Measurements from ENCODE around the gene PDE4B.

Gene PDE4B

DNA sequence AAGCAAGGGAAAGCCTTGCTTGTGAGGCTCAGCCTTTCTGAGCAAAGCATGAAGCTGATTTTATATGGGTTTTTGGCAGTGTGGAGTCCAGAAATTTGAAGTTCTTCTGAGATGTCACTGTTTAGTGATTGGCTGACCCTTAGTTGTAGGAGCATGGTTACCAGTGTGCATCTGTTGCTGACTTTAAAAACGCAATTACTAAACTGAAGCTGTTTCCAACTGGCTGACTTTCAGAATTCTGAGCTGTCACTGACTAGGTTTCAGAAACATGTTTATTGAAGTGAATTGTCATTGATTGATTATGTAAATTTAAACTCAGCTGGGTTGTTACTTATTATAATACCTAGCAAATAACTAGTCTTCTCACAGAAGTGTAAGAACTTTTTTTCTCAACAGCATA lies 89.4 kb downstream of the PDE4B start:
- no peak for DNase-seq (ENCODE audit: low read depth)

DNA sequence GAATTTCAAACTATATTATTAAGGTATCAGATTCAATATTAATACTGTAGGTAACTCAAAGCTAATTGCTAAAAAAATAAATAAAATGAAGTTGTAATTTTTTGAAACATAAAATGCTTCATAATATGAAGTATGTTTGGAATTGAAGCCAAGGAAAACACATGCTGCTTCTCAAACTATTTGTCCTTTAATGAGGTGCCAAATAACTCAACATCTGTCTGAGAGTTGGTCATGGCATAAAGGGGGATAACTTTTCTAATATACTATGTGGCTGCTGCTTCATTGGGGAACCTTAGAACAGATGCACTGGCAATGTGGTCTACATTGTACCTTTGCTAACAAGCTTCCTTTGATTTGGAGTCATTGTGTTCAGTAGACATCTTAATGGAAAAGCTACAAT lies 96.7 kb downstream of the PDE4B start:
- no peak for DNase-seq (ENCODE audit: low read depth)

DNA sequence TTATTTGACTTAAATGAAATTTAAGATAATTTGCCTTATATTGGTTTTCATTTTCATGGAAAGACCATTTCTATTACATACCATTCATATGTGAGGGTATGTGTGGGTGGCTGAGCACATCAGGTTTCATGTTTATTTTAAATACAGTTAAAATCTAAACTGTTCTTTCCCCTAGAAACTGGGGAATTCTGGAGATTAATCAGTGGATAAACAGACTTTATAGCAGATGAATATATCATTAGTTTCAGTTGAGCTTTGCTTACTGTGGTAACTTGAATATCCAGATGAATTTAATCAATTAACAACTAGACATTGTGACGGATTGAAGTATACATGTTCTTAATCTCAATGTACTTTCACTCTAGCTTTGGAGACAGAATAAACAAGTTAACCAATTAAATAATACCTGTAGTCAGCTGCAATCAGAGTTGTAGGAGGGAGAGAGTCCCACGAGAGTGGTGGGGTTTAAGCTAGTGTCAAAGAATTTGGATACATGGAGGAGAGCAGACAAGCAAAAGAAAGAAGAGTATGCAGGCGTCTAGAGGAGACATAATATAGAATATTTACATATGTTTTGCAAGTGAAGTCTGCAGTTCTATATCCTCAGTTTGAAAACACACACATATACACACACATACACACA lies 97.6 kb downstream of the PDE4B start:
- no peak for DNase-seq (ENCODE audit: low read depth)

DNA sequence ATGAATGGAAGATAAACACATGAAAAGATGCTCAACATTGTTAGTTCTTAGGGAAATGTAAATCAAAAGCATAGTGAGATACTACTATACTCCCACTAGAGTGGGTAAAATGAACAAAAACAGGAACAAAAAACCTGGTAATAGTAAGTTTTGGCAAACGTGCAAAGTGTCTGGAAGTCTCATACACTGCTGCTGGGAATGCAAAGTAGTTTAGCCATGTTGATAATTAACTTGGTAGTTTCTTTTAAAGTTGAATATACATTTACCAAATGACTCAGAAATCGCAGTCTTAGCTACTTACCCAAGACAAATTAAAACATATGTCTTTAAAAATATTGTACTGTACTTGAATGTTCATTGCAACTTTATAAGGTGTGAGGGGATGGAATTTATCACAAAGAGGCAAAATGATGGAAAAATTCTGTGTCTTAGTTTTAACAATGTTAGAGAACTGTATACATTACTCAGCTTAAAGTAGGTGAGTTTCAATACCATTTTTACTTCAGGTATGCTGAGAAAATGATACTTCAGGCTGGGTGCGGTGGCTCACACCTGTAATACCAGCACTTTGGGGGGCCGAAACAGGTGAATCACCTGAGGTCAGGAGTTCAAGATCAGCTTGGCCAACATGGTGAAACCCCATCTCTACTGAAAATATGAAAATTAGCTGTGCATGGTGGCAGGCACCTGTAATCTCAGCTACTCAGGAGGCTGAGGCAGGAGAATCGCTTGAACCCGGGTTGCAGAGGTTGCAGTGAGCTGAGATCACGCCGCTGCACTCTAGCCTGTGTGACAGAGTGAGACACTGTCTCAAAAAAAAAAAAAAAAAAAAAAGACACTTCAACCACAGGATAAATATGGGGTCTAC lies 102.3 kb downstream of the PDE4B start:
- DNase-seq (ENCODE audit: low read depth) = no peak

DNA sequence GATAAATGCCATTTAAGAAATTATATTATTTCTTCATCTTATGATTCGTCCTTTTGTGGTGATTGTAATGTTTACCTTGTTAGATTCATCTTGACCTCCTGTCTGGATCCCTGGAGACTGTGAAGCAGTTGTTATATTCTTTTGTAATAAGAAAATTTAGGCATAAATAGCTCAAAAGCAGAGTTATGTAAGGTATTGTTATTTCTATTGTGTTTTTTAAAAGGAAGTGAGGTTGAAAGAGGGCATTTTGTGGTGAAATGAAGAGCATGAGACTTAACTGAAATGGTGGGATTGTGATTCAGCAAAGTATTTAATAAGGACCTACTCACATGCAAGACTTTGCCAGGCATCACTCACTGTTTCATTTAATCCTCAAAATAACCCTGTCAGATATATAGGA lies 104.0 kb downstream of the PDE4B start:
- peak; percentile 22 for DNase-seq (ENCODE audit: low read depth)

DNA sequence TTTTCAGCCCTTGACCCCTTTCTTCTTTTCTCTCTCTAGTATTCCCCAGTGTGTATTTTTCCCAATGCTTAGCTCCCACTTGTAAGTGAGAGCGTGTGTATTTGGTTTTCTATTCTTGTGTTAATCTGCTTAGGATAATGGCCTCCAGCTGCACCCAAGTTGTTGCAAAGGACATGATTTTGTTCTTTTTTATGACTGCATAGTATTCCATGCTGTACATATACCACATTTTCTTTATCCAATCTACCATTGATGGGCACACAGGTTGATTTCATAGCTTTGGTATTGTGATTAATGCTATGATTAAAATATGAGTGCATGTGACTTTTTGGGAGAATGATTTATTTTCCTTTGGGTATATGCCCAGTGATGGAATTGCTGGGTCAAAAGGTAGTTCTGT lies 104.8 kb downstream of the PDE4B start:
- DNase-seq (ENCODE audit: low read depth) = no peak

DNA sequence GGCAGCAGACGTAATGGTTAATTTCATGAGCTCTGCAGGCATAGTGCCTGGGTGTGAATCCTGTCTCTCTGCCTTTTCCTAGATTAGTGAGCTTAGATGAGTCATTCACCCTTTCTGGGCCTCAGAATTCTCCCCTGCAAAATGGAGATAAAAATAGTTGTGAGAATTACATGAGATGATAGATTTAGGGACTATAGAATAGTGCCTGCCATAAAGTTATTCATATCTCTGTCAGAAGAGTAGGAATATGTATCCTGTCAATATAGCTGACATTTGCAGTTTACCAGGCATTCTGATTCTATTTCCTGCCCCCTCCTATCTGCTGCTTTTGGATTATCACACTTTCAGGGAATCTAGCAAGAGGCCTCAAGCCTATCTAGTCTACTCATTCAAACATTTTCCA lies 112.0 kb downstream of the PDE4B start:
- DNase-seq (ENCODE audit: low read depth) = no peak

DNA sequence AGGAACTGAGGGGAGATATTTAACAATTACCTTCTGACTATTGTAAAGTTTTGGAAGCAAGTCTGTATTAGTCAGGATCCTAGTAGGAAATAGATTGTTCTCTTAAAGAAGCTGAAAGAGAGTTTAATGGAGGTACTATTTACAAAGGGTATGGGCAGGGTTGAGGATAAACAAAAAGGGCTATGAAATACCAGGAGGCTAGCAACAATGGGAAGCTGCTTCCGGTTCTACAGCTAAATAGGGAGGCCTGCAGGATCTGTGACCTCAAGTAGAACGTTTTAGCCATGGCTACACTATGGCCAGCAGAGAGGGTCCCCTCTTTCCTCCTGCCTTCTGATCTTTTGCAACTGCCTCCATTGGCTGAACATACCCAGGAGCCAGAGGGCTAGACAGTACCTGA lies 117.7 kb downstream of the PDE4B start:
- no peak for DNase-seq (ENCODE audit: low read depth)

DNA sequence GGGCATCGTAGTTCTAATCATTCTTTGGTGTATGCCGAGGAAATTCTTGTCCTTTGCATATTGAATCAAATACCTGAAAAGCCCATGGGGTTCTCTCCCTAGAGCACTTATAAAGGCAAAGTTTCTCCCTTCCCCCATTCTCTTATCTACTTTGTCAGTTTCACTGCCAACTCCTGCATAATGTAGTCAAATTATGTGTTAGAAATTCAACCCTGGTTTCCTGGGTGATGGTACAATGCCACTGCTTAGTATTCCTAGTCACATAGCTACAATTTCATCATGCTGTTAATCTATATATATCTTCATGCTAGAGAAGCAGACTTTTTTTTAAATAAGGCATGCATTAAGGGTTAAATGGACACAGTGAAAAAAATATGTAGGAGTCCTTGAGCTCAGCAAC lies 119.0 kb downstream of the PDE4B start:
- DNase-seq (ENCODE audit: low read depth) = no peak

DNA sequence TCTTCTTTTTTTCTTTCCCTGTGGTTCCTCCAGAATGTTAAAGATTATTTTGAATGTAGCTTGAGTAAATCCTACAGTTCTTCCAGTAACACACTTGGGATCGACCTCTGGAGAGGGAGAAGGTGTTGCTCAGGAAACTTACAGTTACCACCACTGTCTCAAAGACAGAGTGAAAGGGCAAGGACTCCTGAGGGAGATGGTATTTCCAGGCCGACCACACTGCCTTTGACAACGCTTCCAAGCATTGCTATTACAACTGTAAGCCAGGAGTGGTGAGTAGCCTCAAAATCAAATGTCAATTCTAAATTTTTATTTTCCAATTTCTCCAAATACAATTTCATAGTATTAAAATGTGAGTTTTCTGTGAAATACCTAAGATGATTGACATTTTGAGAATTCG lies 125.9 kb downstream of the PDE4B start:
- no peak for DNase-seq (ENCODE audit: low read depth)

DNA sequence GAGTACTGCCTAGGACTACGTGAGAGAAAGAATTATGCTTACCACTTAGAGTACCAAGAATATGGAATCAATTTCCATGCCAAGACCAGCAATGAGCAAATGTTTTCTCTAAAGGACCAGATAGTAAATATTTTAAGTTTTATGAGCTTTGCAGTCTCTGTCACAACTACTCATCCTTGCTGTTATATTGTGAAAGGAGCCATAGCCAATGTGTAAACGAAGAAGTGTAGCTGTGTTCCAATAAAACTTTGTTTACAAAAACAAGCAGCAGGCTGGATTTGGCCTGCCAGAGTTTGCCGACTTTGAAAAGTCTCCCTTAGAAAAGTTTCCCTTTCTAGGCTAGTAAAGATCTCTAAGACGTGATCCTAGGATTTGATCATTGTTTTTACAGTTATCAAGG lies 128.8 kb downstream of the PDE4B start:
- DNase-seq (ENCODE audit: low read depth) = no peak

DNA sequence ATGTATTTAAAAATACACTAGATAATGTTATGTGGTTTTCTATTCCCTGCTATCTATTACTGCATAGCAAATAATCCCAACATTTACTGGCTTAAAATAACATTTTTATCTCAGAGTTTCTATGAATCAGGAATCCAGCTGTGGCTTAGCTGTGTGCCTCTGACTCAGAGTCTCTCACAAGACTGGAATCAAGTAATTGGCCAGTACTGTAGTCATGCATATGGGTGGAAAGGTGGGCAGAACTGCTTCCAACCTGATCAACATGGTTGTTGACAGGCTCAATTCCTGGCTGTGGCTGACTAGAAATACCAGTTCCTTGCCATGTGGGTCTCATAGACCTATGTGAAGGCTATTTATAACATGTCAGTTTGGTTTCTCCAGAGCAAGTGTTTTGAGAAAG lies 131.8 kb downstream of the PDE4B start:
- peak; percentile 46 for DNase-seq (ENCODE audit: low read depth)

DNA sequence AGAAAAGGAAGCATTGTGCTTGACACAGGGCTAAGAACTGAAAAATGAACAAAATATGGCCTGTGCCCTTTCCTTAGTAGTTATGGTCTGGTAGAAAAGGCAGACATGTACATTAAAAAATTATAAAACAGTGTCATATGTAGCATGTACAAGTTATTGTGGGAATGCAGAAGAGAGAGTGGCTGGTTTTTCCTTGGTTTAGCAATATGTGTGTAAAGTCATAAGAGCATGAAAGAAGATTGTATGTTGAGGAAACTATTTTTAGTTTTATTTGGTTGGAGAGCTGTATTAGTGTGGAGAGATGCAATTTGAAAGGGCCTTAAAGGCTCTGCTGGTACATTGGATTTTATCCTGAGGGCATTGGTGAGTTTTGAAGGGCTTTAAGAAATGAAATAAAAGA lies 145.8 kb downstream of the PDE4B start:
- no peak for DNase-seq (ENCODE audit: low read depth)

DNA sequence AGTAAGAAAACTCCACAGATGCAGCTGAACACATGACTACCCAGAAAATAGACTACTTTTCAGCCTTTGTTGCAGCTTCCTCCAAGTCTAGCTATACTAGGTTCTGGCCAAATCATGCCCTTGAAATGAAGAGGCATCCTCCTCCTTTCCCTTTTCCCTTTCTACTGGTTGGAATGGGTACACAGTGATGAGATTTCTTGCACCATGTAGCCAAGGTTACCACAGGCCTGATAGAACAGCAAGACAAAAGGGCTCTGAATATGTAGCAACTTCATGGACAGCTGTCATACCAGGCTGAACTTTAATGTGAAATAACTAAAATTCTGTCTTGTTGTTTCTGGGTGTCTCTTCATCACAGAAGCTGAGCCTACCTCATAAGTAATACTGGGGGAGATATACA lies 146.5 kb downstream of the PDE4B start:
- no peak for DNase-seq (ENCODE audit: low read depth)

DNA sequence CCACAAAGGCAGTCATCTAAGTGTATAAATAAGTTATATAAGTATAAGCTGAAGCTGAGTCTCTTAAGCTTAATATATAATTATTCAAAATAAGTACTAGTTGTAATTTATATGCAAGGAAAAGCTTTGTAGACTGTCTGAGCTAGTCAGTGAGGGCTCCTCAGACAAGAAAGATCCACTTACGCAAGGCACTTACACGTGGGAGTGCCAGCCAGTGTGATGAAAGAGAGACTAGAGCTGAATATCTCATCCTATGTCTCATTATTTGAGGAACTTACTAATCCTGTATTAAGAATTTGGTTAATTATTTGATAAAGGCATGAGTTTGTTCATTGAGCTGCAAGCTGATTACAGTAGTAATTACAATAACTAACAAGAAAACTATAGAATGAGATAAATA lies 146.9 kb downstream of the PDE4B start:
- DNase-seq (ENCODE audit: low read depth) = no peak

DNA sequence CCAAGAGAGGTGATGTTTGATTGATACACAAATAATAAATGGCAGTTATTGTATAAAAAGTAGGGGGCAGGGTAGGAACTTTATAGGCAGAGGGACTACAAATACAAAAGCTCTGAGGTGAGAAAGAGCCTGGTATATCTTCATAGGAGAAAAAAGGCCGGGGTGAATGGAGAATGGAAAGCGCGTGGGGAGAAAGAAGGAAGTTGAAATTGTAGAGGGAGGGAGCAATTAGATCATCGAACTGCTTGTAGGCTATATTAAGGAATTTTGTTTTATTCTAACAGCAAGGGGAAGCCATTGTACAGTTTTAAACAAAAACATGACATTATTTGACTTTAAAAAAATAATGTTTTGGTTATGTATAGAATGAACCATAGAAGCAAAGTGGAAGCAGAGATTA lies 147.4 kb downstream of the PDE4B start:
- no peak for DNase-seq (ENCODE audit: low read depth)

DNA sequence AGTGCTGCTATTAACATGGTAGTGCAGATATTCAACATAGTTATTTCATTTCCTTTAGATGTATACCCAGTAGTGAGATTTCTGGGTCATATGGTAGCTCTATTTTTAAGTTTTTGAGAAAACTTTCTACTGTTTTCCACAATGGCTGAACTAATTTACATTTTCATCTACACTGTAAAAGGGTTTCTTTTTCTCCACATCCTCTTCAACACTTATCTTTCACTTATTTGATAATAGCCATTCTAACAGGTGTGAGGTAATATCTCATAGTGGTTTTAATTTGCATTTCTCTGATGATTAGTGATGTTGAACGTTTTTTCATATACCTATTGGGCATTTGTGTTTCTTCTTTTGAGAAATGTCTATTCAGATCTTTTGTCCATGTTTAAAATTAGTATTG lies 149.8 kb downstream of the PDE4B start:
- no peak for DNase-seq (ENCODE audit: low read depth)

DNA sequence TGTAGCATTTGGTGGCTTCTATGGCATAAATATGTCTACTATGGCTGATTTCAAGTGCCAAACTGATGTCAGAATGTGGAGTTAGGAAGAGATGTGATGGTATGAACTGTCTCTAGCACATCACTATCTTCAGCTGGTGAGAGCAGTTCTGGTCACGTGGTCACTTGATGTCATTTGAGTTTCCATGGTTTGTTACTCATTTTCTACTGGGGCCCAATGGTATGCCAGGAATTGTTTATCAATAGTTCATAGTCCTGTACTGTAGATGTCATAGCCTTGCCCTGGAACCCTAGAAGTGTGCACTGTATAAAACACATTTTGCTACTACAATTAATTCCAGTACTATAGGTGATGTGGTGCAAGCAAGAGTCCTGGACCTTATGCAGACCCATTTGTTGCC lies 153.7 kb downstream of the PDE4B start:
- DNase-seq (ENCODE audit: low read depth) = no peak

DNA sequence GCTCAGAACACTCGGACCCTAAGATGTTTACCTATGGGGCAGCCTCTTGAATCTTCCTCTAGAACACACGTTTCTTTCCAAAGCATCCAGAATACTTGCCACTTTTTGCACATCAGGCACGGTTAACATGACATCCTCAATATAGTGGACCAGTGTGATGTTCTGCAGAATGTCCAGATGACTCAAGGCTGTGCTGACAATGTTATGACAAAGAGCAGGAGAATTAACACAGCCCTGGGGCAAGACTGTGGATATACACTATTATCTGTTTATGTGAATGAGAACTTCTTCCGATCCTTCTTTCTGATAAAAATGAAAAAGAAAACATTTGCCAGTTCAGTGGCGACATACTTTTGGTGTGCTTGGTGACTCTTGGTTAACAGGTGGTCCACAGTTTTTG lies 154.3 kb downstream of the PDE4B start:
- no peak for DNase-seq (ENCODE audit: low read depth)

DNA sequence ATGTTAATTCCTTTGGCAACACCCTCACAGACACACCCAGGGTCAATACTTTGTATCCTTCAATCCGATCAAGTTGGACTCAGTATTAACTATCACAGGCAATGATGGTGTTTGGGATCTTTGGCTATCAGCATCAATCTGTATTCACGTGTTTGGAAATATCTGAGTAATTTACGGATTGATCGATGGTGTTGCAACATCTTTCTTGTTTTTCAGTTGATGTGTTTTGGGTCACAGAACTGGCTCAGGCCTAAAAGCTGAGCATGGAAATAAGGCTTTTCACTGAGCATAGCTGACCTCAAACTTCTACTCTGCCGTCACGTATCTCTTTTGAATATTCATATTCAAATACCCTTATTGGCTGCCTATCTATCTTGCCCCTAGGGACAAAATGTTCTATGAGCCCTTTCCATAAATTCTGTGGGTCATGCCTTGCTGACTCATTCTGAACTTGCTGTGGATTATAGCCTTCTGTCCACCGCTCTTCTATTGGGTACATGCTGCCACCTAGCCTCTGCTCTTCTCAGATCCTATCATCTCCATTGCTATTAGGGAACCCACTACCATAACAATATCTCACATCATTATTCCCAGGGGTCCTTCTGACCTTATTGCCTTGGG lies 156.0 kb downstream of the PDE4B start:
- DNase-seq (ENCODE audit: low read depth) = peak; percentile 28

DNA sequence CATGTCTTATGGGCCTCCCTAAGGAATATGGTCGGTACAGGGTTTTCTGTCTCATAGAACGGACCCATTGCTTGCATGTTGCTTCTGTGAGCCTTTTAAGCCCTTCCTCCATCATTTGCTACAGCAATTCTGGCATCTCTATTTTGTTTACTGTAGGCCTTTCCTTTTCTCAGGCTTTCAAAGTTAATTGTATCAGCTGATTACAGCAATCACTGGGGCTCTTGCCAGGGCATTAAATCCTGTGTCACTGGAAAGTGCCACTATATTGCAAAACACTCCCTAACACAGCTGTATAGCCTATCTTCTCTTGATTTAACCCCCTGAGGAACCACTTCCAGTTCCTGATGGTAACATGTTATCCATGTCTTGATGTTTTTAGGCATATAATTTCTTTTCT lies 156.5 kb downstream of the PDE4B start:
- no peak for DNase-seq (ENCODE audit: low read depth)

DNA sequence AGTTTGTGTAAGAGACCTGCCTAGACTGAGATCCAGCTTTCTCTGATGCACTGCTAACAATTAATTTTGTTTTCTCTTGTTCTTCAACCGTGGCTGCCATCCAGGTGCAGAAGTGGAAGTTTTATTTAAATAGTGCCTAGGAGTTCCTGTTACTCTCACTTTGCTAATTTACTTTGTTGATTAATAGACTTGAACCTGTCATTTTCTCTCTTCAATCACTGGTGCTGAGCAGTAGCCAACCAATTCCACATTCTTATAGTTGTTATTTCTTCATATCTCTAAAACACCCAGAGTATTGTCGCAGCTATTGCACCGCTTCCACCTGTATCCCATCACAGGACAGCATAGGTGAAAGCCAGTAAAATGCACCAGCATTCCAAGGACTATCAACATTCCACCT lies 157.2 kb downstream of the PDE4B start:
- no peak for DNase-seq (ENCODE audit: low read depth)

DNA sequence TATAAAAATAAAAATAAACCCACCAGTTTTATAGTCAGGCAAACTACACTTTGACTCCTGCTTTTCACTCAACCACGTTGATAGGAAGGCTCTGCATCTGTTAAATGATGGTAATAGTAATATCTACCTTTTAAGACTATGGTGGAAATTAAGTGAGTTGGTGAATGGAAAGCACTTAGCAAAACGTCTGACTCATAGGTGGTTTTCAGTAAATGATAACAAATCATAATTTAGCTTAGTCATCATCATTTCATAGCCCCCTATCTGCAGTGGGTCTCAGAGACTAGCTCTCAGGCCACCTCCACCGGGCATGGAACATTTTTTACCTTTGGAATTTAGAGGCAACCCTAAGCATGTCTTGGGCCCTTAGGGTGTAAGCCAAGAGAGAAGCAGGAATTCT lies 160.0 kb downstream of the PDE4B start:
- no peak for DNase-seq (ENCODE audit: low read depth)
